Peyer's patch (tissue), 4 donors: ENCODE data around the gene PLPP2. TPM values are rescaled to one million over a fixed set of nuclear protein-coding genes. Genes with fewer than 3 reads are reported as not detected.

Source experiments
- DNase-seq, 3 donors: peaks; one replicate each; pipeline ENCODE4 v3.0.0-alpha.2; 2017 to 2019
- H3K27ac ChIP-seq, 4 donors: fragments of 200-600 bp; sonication (generic); one replicate each; pipeline ENCODE4 v1.5.1; 2016 to 2019
- H3K27me3 ChIP-seq, 2 donors: fragments of 200-600 bp; sonication (generic); one replicate each; pipeline ENCODE4 v1.5.1; 2019
- H3K36me3 ChIP-seq, 3 donors: fragments of 200-600 bp; sonication (generic); one replicate each; pipeline ENCODE4 v1.5.1; 2016 to 2019
- H3K4me1 ChIP-seq, 4 donors: fragments of 200-600 bp; sonication (generic); one replicate each; pipeline ENCODE4 v1.5.1; 2016 to 2019
- H3K4me3 ChIP-seq, 4 donors: fragments of 200-600 bp; sonication (generic); 1 replicate in 3 of 4; 2 replicates in 1 of 4; pipeline ENCODE4 v1.5.1; 2016 to 2019; ENCODE audit warnings: mild to moderate bottlenecking in 1 of 4
- H3K9me3 ChIP-seq, 4 donors: fragments of 200-600 bp; sonication (generic); one replicate each; pipeline ENCODE4 v1.5.1; 2016 to 2019; ENCODE audit warnings: mild to moderate bottlenecking in 1 of 4
- CTCF ChIP-seq, 6 experiments: fragments of 450-650 bp in 4 of 6; fragments of 200-600 bp in 2 of 6; sonication (generic) in 1 of 6; IDR thresholded peaks; one replicate each; pipeline ENCODE4 v1.5.1; 2017 to 2019; ENCODE audit warnings: antibody characterized with exemption in 6 of 6, mild to moderate bottlenecking in 3 of 6, moderate library complexity in 1 of 6
- POLR2A ChIP-seq, 2 donors: fragments of 450-650 bp; IDR thresholded peaks; one replicate each; pipeline ENCODE4 v1.5.1; 2017; ENCODE audit warnings: antibody characterized with exemption in 2 of 2, mild to moderate bottlenecking in 2 of 2, moderate library complexity in 2 of 2
- total RNA-seq, 4 donors: library from RNA; depleted of rRNA; stranded (reverse); fragments of >200 nt; gene quantifications; one replicate each; pipeline ENCODE4 v1.1.0, GENCODE V29; 2016

Gene PLPP2
- total RNA-seq, 4 donors from 2014 or later, result 42.1 to 260 (median 188) TPM

DNA sequence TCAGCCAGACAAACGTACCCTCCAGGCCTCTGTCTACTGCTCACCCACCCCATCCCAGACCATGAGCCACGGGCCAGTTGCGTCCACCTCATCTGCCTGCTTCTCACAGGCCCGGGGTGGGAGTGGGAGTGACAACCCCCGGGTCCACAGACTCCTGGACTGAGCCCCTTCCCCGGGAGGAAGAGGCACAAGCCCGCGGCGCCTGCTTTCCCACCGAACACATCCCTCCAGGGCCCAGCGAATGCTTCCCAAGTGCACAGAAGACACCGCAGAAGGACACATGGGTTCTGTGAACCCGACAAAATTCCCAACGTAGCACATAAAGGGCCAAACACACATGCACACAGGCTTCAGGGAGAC lies 18.0 kb upstream of the PLPP2 start:
- Histone ChIP-seq H3K27ac (no peak overlapping the region), H3K4me1 (no peaks in the 10 kb centered on the region), H3K27me3 (no peaks in the 10 kb centered on the region), H3K4me3 (no peak overlapping the region), H3K9me3 (no peaks in the 10 kb centered on the region), H3K36me3 (peaks cover 0 to 65% (median 0%) of the 10 kb centered on the region in 3 donors)
- DNase-seq, result peak in 1 of 3 donors; percentile 36
- TF ChIP-seq POLR2A (IDR thresholded peaks at IDR 0.05) (no peak), CTCF (IDR thresholded peaks at IDR 0.05) (no peak)

DNA sequence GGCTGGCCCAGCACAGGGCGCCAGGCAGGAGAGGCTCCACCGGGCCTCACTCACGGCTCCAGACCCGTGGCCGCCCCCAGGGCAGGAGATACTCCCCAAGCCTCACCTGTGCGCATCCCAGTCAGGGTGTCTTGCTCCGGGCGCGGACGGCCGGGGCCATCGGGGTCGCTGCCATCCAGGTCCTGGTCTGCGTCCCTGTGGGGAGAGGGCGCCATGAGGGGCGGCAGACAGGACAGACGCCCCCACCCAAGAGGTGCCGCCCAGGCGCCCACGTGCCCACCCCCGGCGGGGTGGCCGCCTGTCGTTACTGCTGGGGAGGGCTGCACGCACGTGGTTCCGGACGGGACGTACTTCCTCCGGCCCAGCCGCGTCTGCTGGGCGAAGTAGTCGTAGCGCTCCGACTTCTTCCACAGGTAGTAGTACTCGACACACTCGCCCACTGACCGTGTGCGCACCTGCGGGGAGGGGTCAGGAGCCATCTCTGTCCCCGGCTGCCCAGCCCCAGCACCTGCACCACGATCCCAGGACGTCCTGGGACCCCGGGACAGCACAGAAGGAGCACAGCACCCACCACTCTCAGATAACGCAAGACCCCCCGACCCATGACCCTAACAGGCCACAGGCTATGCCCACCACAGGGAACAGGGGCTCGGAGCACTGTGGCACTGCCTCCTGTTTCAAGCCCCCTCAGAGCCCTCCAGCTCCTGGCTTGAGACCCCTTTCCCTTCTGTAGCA lies 17.4 kb upstream of the PLPP2 start:
- peak overlapping the region in 1 of 4 donors; percentile 2 for H3K4me3 ChIP-seq
- H3K36me3 ChIP-seq, result peaks cover 0 to 59% (median 0%) of the 10 kb centered on the region in 3 donors
- no peaks in the 10 kb centered on the region for H3K27me3 ChIP-seq
- H3K4me1 ChIP-seq, result no peaks in the 10 kb centered on the region
- peak in 1 of 3 donors; percentile 38 for DNase-seq
- no peak overlapping the region for H3K27ac ChIP-seq
- no peaks in the 10 kb centered on the region for H3K9me3 ChIP-seq
- TF ChIP-seq CTCF (IDR thresholded peaks at IDR 0.05), result no peak
- no peak for TF ChIP-seq POLR2A (IDR thresholded peaks at IDR 0.05)

DNA sequence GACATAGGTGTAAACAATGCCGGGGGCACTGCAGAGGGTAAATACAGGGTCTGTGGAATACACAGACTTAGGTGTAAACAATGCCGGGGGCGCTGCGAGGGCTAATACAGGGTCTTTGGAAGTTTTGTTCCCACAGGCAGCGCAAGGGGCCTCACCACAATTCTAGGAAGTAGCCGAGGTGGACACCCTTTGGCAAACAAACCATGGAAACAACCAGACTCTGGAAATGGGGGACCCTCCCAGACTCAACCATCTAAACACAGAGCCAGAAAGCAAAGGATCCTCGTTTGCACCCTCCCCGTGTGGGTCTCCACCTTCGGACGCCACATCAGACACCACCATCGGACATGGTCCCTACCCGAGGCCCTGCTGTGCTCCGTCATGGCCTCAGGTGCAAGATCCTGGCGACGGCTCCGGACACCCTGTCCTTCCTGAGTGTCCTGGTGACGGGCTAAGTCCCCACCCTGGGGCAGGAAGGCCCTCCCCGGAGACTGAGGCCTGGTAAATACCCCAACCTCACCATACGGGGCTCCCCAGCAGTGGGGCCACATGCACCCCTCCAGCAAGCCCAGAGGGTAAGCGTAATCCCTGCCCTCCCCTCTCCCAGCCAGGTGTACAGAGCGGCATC lies 16.7 kb upstream of the PLPP2 start:
- peak in 1 of 3 donors; percentile 42 for DNase-seq
- Histone ChIP-seq H3K36me3 (peaks cover 0 to 52% (median 0%) of the 10 kb centered on the region in 3 donors), H3K4me3 (peak overlapping the region in 1 of 4 donors; percentile 2), H3K4me1 (no peaks in the 10 kb centered on the region), H3K27me3 (no peaks in the 10 kb centered on the region), H3K9me3 (no peaks in the 10 kb centered on the region), H3K27ac (no peak overlapping the region)
- TF ChIP-seq CTCF (IDR thresholded peaks at IDR 0.05) (no peak), POLR2A (IDR thresholded peaks at IDR 0.05) (no peak)

DNA sequence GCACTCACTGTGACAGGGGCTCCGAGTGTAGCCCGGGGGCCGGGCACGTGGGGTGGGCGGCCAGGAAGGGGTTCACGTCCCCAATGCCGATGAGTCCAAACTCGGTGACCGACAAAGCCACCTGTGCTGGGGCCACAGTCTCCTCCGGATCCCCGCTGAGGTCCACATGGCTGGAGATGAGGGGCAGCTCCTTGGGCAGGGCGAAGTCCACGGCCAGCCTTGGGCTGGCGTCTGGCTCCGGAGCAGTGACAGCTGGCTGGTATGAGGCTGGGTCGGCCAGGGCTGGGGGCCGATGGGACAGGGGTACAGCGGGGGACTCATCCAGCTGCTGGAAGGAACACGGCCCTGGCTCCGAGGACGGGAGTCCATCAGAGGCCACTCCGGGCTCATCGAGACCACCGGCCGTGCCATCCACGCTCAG lies 15.9 kb upstream of the PLPP2 start:
- Histone ChIP-seq H3K4me3 (no peak overlapping the region), H3K36me3 (peaks cover 0 to 52% (median 0%) of the 10 kb centered on the region in 3 donors), H3K27ac (no peak overlapping the region), H3K27me3 (no peaks in the 10 kb centered on the region), H3K9me3 (no peaks in the 10 kb centered on the region), H3K4me1 (no peaks in the 10 kb centered on the region)
- TF ChIP-seq CTCF (IDR thresholded peaks at IDR 0.05) (no peak), POLR2A (IDR thresholded peaks at IDR 0.05) (no peak)
- DNase-seq, result peak in 1 of 3 donors; percentile 43

DNA sequence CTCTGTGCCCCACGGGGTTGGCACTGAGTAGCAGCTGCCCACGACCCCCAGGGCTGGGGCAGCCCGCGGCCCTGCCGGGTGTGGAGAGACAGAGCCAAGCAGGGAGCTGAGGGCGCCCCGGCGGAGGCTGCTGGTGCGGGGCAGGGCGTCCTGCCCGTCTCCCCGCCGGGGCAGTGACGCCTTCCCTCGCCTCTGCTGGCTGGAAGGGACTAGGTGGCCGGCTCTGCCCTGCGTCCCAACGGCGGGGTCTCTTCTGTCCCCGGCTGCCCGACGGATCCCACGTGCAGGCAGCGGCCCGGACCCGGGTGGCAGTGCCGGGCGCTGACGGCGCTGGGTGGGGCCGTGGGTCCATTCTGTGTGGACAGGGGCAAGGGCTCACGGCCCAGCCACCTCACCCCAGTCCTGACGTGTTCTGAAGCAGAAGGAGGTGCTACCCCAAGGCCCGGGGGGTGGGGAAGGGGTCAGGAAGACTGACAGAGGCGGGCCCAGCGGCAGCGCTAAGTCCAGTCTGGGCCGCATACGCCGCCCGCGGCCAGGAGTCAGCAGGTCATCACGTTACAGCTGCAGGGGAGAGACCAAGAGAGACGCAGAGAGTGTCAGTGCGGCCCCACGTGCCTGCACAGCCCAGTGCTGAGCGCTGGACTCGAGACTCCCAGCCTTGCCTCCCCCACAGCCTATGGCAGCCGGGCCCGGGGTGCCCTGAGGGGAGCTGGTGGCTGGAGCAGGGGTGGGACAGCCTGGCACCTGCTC lies 15.1 kb upstream of the PLPP2 start:
- DNase-seq, result peak in 1 of 3 donors; percentile 38
- no peaks in the 10 kb centered on the region for H3K9me3 ChIP-seq
- H3K27ac ChIP-seq, result no peak overlapping the region
- peaks cover 0 to 44% (median 0%) of the 10 kb centered on the region in 3 donors for H3K36me3 ChIP-seq
- H3K27me3 ChIP-seq, result no peaks in the 10 kb centered on the region
- no peaks in the 10 kb centered on the region for H3K4me1 ChIP-seq
- no peak overlapping the region for H3K4me3 ChIP-seq
- no peak for TF ChIP-seq CTCF (IDR thresholded peaks at IDR 0.05)
- no peak for TF ChIP-seq POLR2A (IDR thresholded peaks at IDR 0.05)
